HepG2 (cell line): ENCODE measurements around the gene NUAK1. TPM values are rescaled to one million over a fixed set of nuclear protein-coding genes. Genes with fewer than 3 reads are reported as not detected.

ENCODE experiments used
- ADNP ChIP-seq: sonication (generic); formaldehyde crosslinking; IDR thresholded peaks from 2 replicates; pipeline ENCODE4 v1.4.0; 2020; ENCODE audit warnings: missing genetic modification reagents
- AKAP8 ChIP-seq: sonication (generic); formaldehyde crosslinking; IDR thresholded peaks from 2 replicates; pipeline ENCODE4 v1.5.1; 2020; ENCODE audit warnings: mild to moderate bottlenecking, missing genetic modification reagents
- ATAD3A ChIP-seq: sonication (generic); formaldehyde crosslinking; IDR thresholded peaks from 2 replicates; pipeline ENCODE4 v1.4.0; 2020; ENCODE audit warnings: missing genetic modification reagents
- FOSL2 ChIP-seq: sonication (generic); formaldehyde crosslinking; IDR thresholded peaks from 2 replicates; pipeline ENCODE4 v1.4.0; 2020; ENCODE audit warnings: missing genetic modification reagents
- GTF2F1 ChIP-seq: fragments of 150-350 bp; IDR thresholded peaks from 2 replicates; pipeline ENCODE4 v1.6.1; 2014; ENCODE audit warnings: low read length
- IKZF1 ChIP-seq: fragments of 450-650 bp; IDR thresholded peaks from 2 replicates; pipeline ENCODE4 v1.7.1; 2016
- KMT2A ChIP-seq: sonication (generic); formaldehyde crosslinking; IDR thresholded peaks from 2 replicates; pipeline ENCODE4 v1.4.0; 2020; ENCODE audit warnings: missing genetic modification reagents
- LCORL ChIP-seq, 2 experiments: fragments of 450-650 bp in 1 of 2; sonication (generic) in 1 of 2; formaldehyde crosslinking in 1 of 2; IDR thresholded peaks; 2 replicates each; pipeline versions ENCODE4 v1.5.0 to v1.6.1; 2017 to 2020; ENCODE audit warnings: antibody characterized with exemption in 1 of 2, missing genetic modification reagents in 1 of 2
- MYC ChIP-seq: sonication (generic); formaldehyde crosslinking; IDR thresholded peaks from 2 replicates; pipeline ENCODE4 v1.9.0; 2021; ENCODE audit warnings: missing genetic modification reagents, borderline replicate concordance
- NAIF1 ChIP-seq: sonication (generic); formaldehyde crosslinking; IDR thresholded peaks from 2 replicates; pipeline ENCODE4 v1.5.0; 2020; ENCODE audit warnings: mild to moderate bottlenecking, missing genetic modification reagents, borderline replicate concordance
- SCMH1 ChIP-seq: sonication (generic); formaldehyde crosslinking; IDR thresholded peaks from 2 replicates; pipeline ENCODE4 v1.9.0; 2021; ENCODE audit warnings: missing genetic modification reagents, mild to moderate bottlenecking, borderline replicate concordance
- SMAD9 ChIP-seq: sonication (generic); formaldehyde crosslinking; IDR thresholded peaks from 2 replicates; pipeline ENCODE4 v1.5.1; 2020; ENCODE audit warnings: mild to moderate bottlenecking, missing genetic modification reagents
- SMC3 ChIP-seq: IDR thresholded peaks from 2 replicates; pipeline ENCODE4 v1.6.1; 2011; ENCODE audit warnings: low read length, improper control_type of control experiment
- SOX5 ChIP-seq: IDR thresholded peaks from 2 replicates; pipeline ENCODE4 v1.6.1; 2016; ENCODE audit warnings: borderline replicate concordance
- THRA ChIP-seq: sonication (generic); formaldehyde crosslinking; IDR thresholded peaks from 2 replicates; pipeline ENCODE4 v1.4.0; 2020; ENCODE audit warnings: missing genetic modification reagents, borderline replicate concordance
- TP53 ChIP-seq: sonication (generic); formaldehyde crosslinking; conservative IDR thresholded peaks from 2 replicates; pipeline ENCODE4 v1.4.0; 2020; ENCODE audit warnings: missing genetic modification reagents
- YEATS4 ChIP-seq: sonication (generic); formaldehyde crosslinking; IDR thresholded peaks from 2 replicates; pipeline ENCODE4 v1.4.0; 2020; ENCODE audit warnings: missing genetic modification reagents, borderline replicate concordance
- ZBTB3 ChIP-seq: sonication (generic); formaldehyde crosslinking; IDR thresholded peaks from 2 replicates; pipeline ENCODE4 v1.4.0; 2020; ENCODE audit warnings: low read depth, mild to moderate bottlenecking, moderate library complexity, missing genetic modification reagents, borderline replicate concordance
- ZFAT ChIP-seq: sonication (generic); formaldehyde crosslinking; conservative IDR thresholded peaks from 2 replicates; pipeline ENCODE4 v1.8.1; 2023; ENCODE audit warnings: missing genetic modification reagents, inconsistent platforms
- ZNF460 ChIP-seq: sonication (generic); formaldehyde crosslinking; IDR thresholded peaks from 2 replicates; pipeline ENCODE4 v1.5.1; 2020; ENCODE audit warnings: missing genetic modification reagents, mild to moderate bottlenecking, borderline replicate concordance
- ZNF546 ChIP-seq: sonication (generic); formaldehyde crosslinking; conservative IDR thresholded peaks from 2 replicates; pipeline ENCODE4 v1.8.1; 2023; ENCODE audit warnings: mild to moderate bottlenecking, missing genetic modification reagents
- ZNF589 ChIP-seq: sonication (generic); formaldehyde crosslinking; conservative IDR thresholded peaks from 2 replicates; pipeline ENCODE4 v1.8.0; 2022; ENCODE audit warnings: mild to moderate bottlenecking, moderate library complexity, missing genetic modification reagents
- polyA plus RNA-seq, 8 experiments: library from polyadenylated mRNA; depleted of rRNA in 3 of 8; stranded (reverse) in 7 of 8; unstranded in 1 of 8; fragments of >200 nt; fragmentation: Illumina TruSeq in 4 of 8; extraction: Trizol in 4 of 8; gene quantifications; 2 replicates each; pipeline versions ENCODE4 v1.2.1 to v1.2.3, GENCODE V29; 2011 to 2016; ENCODE audit warnings: low read depth in 4 of 8, missing spikeins in 1 of 8, mixed read lengths in 1 of 8; ENCODE audit not compliant: insufficient read depth in 1 of 8
- total RNA-seq, 5 experiments: library from RNA; depleted of rRNA; stranded (reverse); fragments of >200 nt; fragmentation: Illumina TruSeq; extraction: Trizol; gene quantifications; 2 replicates each; pipeline ENCODE4 v1.2.3, GENCODE V29; 2016; ENCODE audit warnings: low read depth in 1 of 5
- TF ChIP-seq, protein P1 (sequence below): sonication (generic); formaldehyde crosslinking; IDR thresholded peaks from 2 replicates; pipeline ENCODE4 v1.4.0; 2020; ENCODE audit warnings: missing genetic modification reagents
- TF ChIP-seq, protein P2 (sequence below): IDR thresholded peaks from 2 replicates; pipeline ENCODE4 v1.6.1; 2012; ENCODE audit warnings: low read depth, low read length, improper control_type of control experiment
- TF ChIP-seq, protein P3 (sequence below): sonication (generic); formaldehyde crosslinking; IDR thresholded peaks from 2 replicates; pipeline ENCODE4 v1.4.0; 2020; ENCODE audit warnings: mild to moderate bottlenecking, missing genetic modification reagents

NUAK1 gene
- total and polyA plus RNA-seq, 2 of the 13 experiments (the other 11 are each of a cell fraction or from before 2014, with no cell fraction given), result 1.7 to 1.9 TPM

DNA sequence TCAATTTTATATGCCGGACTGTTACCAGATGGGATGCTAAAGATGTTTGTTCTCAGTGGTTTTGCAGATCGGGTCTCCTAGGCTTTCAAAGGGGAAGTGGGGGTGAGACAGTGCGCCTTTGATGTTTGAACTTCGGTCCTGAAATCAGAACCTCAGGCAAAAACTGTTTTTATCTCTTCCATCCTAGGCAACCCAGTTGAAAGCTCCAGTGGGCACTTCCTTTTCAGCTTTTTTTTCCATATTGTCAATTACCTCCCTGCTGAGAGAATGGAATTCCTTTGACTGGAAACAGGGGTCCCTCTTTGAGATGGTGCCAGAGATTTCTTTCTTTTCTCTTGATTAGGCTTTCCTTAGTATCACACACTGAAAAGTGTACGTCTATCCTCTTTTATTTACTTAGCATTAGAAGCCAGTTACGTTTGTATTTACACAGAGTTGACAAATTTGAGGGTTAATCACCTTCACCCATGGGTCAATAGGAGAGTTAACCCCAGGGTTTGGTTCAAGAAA, 40.0 kb downstream of the NUAK1 start (continued):
- TF ChIP-seq THRA (CRISPR knock-in tag) (no peak; the same call in 1 of the 2 replicates), ZFAT (CRISPR knock-in tag) (no peak), AKAP8 (CRISPR knock-in tag) (no peak), FOSL2 (peak; percentile 49), SMAD9 (CRISPR knock-in tag) (no peak), TP53 (CRISPR knock-in tag) (no peak), ZNF546 (CRISPR knock-in tag) (no peak), ZNF460 (no peak), NAIF1 (no peak), IKZF1 (no peak), SCMH1 (CRISPR knock-in tag) (no peak), YEATS4 (CRISPR knock-in tag) (no peak), ZBTB3 (CRISPR knock-in tag) (no peak), SMC3 (no peak), GTF2F1 (no peak), LCORL (IDR thresholded peaks at IDR 0.05) (no peak), LCORL (CRISPR knock-in tag; IDR thresholded peaks at IDR 0.05) (peak; percentile 60; the same call in 1 of the 2 replicates), MYC (CRISPR knock-in tag) (no peak), KMT2A (CRISPR knock-in tag) (no peak), ATAD3A (CRISPR knock-in tag) (no peak), ZNF589 (CRISPR knock-in tag) (no peak), ADNP (no peak), SOX5 (CRISPR knock-in tag) (peak; percentile 51; the same call in 1 of the 2 replicates)
- TF ChIP-seq, protein P1, sequence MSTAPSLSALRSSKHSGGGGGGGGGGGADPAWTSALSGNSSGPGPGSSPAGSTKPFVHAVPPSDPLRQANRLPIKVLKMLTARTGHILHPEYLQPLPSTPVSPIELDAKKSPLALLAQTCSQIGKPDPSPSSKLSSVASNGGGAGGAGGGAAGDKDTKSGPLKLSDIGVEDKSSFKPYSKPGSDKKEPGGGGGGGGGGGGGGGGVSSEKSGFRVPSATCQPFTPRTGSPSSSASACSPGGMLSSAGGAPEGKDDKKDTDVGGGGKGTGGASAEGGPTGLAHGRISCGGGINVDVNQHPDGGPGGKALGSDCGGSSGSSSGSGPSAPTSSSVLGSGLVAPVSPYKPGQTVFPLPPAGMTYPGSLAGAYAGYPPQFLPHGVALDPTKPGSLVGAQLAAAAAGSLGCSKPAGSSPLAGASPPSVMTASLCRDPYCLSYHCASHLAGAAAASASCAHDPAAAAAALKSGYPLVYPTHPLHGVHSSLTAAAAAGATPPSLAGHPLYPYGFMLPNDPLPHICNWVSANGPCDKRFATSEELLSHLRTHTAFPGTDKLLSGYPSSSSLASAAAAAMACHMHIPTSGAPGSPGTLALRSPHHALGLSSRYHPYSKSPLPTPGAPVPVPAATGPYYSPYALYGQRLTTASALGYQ (CRISPR knock-in tag), result peak; percentile 64; the same call in 1 of the 2 replicates
- TF ChIP-seq, protein P2, sequence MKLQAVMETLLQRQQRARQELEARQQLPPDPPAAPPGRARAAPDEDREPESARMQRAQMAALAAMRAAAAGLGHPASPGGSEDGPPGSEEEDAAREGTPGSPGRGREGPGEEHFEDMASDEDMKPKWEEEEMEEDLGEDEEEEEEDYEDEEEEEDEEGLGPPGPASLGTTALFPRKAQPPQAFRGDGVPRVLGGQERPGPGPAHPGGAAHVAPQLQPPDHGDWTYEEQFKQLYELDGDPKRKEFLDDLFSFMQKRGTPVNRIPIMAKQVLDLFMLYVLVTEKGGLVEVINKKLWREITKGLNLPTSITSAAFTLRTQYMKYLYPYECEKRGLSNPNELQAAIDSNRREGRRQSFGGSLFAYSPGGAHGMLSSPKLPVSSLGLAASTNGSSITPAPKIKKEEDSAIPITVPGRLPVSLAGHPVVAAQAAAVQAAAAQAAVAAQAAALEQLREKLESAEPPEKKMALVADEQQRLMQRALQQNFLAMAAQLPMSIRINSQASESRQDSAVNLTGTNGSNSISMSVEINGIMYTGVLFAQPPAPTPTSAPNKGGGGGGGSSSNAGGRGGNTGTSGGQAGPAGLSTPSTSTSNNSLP, result peak; percentile 42; the same call in 1 of the 2 replicates
- TF ChIP-seq, protein P3, sequence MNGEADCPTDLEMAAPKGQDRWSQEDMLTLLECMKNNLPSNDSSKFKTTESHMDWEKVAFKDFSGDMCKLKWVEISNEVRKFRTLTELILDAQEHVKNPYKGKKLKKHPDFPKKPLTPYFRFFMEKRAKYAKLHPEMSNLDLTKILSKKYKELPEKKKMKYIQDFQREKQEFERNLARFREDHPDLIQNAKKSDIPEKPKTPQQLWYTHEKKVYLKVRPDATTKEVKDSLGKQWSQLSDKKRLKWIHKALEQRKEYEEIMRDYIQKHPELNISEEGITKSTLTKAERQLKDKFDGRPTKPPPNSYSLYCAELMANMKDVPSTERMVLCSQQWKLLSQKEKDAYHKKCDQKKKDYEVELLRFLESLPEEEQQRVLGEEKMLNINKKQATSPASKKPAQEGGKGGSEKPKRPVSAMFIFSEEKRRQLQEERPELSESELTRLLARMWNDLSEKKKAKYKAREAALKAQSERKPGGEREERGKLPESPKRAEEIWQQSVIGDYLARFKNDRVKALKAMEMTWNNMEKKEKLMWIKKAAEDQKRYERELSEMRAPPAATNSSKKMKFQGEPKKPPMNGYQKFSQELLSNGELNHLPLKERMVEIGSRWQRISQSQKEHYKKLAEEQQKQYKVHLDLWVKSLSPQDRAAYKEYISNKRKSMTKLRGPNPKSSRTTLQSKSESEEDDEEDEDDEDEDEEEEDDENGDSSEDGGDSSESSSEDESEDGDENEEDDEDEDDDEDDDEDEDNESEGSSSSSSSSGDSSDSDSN (CRISPR knock-in tag), result no peak
